Measurements from ENCODE around the gene ZIC1. TPM values are rescaled to one million over a fixed set of nuclear protein-coding genes. Genes with fewer than 3 reads are reported as not detected.

The ZIC1 gene
- polyA plus RNA-seq, 1 experiment: 28.5 TPM

- no peak overlapping the region for H3K4me3 ChIP-seq (ENCODE audit: low read depth, low read length)
- H3K36me3 ChIP-seq (ENCODE audit: control insufficient read depth, insufficient read depth, low read length): no peaks in the 10 kb centered on the region
- TF ChIP-seq CTCF (IDR thresholded peaks at IDR 0.05; ENCODE audit: insufficient read depth, low read depth, low read length): no peak
- peaks cover 14% of the 10 kb centered on the region for H3K27me3 ChIP-seq (ENCODE audit: control insufficient read depth, insufficient read depth, low read length)
- CTCF ChIA-PET: interaction anchor here (1.1 to 1.7 kb wide), 2 partner anchors 11 to 21 kb away, joined by 3 to 4 read pairs; no protein-coding TSS in a partner anchor
- POLR2A ChIA-PET: no interaction called here
- no peak for DNase-seq (ENCODE audit: low read depth)
These were observed 5.0 kb upstream of the ZIC1 start for GRCh38 chr3:147404000-147404799.

GRCh38 chr3:147404800-147405230 lies 4.3 kb upstream of the ZIC1 start:
- Histone ChIP-seq H3K27me3 (ENCODE audit: control insufficient read depth, insufficient read depth, low read length) (peaks cover 16% of the 10 kb centered on the region), H3K4me3 (ENCODE audit: low read depth, low read length) (no peak overlapping the region), H3K36me3 (ENCODE audit: control insufficient read depth, insufficient read depth, low read length) (no peaks in the 10 kb centered on the region)
- no peak for DNase-seq (ENCODE audit: low read depth)
- no peak for TF ChIP-seq CTCF (IDR thresholded peaks at IDR 0.05; ENCODE audit: insufficient read depth, low read depth, low read length)
- POLR2A ChIA-PET: no interaction called here
- CTCF ChIA-PET: interaction anchor here (1.7 kb wide), 1 partner anchor 11 kb away, joined by 4 read pairs; no protein-coding TSS in a partner anchor

- TF ChIP-seq CTCF (IDR thresholded peaks at IDR 0.05; ENCODE audit: insufficient read depth, low read depth, low read length): no peak
These were observed 3.7 kb upstream of the ZIC1 start for GRCh38 chr3:147405231-147406027.

DNA sequence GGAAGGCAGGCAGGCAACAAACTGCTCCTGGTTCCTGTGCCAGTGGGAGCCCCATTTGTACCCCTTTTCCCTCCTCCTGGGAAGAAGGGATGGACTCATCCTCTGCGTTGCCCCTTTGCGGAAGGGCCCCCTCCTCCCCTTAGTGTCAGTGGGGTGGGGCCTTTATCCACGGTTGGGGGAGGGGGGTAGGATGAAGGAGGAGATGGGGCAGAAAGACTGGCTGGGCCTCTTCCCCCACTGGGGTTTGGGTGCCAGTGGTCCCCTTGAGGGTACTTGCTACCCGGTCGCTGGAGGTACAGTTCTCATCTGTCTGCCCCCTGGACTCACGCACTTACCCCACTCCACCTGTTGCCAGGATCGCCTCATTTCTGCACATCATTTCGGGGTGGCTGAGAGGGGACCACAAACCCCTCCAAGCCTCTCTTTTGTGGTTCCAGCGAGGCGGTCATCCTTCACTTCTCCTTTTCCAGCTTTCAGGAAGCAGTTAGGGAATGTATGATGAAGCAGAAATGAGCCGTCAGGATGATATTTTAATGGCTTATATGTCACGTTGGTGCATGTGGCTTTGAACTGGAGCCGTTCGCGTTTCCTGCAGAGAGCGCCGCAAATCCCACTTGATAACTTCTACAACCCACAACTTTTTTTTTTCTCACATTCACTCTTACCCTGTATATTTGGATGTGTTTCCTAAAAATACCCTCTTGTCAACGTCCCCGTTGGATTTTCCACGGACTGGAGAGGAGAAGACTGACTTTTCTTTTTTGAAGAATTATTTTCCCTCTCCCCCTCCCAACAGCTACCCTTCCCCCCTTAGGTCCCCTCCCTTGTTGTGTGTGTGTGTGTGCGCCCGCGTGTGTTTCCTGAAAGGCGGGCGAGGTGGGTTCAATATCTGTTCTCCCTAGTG lies 2.9 kb upstream of the ZIC1 start, which contains the start of gene ZIC4:
Gene ZIC4, minus strand, starts transcription at position 516 of the 904 bp plus-strand sequence. CDS start 3,746 bp downstream, outside the sequence.
- Histone ChIP-seq H3K27me3 (ENCODE audit: control insufficient read depth, insufficient read depth, low read length) (peaks cover 19% of the 10 kb centered on the region), H3K4me3 (ENCODE audit: low read depth, low read length) (no peak within 1 kb of the TSS), H3K36me3 (ENCODE audit: control insufficient read depth, insufficient read depth, low read length) (no peaks in the 10 kb centered on the region)
- CTCF ChIA-PET: interaction anchor here (1.7 kb wide), 1 partner anchor 13 kb away, joined by 4 read pairs; no protein-coding TSS in a partner anchor
- no peak for DNase-seq (ENCODE audit: low read depth)
- POLR2A ChIA-PET: no interaction called here
- no peak for TF ChIP-seq CTCF (IDR thresholded peaks at IDR 0.05; ENCODE audit: insufficient read depth, low read depth, low read length)

More at GRCh38 chr3:147405231-147406027, 3.7 kb upstream of the ZIC1 start:
- Histone ChIP-seq H3K4me3 (ENCODE audit: low read depth, low read length) (no peak overlapping the region), H3K27me3 (ENCODE audit: control insufficient read depth, insufficient read depth, low read length) (peaks cover 16% of the 10 kb centered on the region), H3K36me3 (ENCODE audit: control insufficient read depth, insufficient read depth, low read length) (no peaks in the 10 kb centered on the region)
- no peak for DNase-seq (ENCODE audit: low read depth)
- CTCF ChIA-PET: interaction anchor here (1.7 kb wide), 1 partner anchor 12 kb away, joined by 4 read pairs; no protein-coding TSS in a partner anchor
- POLR2A ChIA-PET: no interaction called here

All from BJ (cell line).